Measurements from ENCODE around the gene OR2AK2.

OR2AK2 gene

DNA sequence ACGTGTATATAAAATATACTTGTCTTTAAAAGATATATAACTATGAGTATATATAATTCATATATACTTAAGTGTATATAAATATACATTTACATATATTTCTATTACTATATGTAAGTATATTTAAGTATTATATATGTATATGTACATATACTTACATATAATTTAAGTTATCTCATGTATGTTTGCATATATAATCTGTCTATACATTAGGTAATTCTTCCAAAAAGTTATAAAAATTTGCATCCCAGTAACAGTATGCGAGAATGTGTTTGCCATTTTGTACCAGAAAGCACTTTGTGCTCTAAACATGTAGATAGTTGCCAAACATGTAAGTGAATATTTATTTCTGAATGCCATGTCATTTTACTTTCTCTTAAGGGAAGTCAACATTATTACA lies at the start of gene OR2AK2:
Gene OR2AK2 (plus strand): TSS at position 301 of the 400 bp plus-strand sequence. CDS start 144 bp downstream, outside the sequence.
- DNase-seq, result no peak

DNA sequence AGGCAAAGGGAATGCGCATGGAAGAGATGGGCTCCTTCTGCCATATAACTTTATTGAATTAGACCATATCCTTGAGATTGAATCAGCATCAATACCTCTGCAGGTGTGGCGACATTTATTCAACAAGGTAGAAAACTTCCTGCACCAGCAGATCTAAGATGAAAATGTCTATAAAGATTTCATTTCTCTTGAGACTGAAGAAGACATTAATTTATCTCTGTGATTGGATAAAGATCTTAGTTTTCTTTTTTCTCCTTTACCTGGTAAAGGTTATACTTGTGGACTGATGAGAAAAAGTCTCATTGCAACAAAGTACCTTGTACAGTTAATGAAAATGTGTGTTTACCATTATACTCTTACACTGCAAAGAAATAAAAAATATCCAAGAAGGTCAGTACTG lies 45.1 kb upstream of the OR2AK2 start, which contains the start of gene OR2T8:
Gene OR2T8 (plus strand): TSS at position 301 of the 400 bp plus-strand sequence. CDS start 766 bp downstream, outside the sequence.
- DNase-seq, result no peak

GRCh38 chr1:247923941-247924340 lies 41.1 kb upstream of the OR2AK2 start:
- no peak for DNase-seq

GRCh38 chr1:247924868-247925267 lies 40.2 kb upstream of the OR2AK2 start, which contains the start of gene OR2AJ1:
TSS of gene OR2AJ1 (plus strand) at chr1:247924889. CDS start at chr1:247933769, 8,880 bp downstream.
- DNase-seq, result no peak

DNA sequence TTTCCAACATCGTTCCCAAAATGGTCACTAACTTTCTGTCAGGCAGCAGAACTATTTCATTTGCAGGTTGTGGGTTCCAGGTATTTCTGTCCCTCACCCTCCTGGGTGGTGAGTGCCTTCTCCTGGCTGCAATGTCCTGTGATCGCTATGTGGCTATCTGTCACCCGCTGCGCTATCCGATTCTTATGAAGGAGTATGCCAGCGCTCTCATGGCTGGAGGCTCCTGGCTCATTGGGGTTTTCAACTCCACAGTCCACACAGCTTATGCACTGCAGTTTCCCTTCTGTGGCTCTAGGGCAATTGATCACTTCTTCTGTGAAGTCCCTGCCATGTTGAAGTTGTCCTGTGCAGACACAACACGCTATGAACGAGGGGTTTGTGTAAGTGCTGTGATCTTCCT lies 31.0 kb upstream of the OR2AK2 start:
- no peak for DNase-seq

GRCh38 chr1:247935781-247936180 lies 29.3 kb upstream of the OR2AK2 start:
- DNase-seq, result no peak

GRCh38 chr1:247936415-247936814 lies 28.6 kb upstream of the OR2AK2 start:
- no peak for DNase-seq

DNA sequence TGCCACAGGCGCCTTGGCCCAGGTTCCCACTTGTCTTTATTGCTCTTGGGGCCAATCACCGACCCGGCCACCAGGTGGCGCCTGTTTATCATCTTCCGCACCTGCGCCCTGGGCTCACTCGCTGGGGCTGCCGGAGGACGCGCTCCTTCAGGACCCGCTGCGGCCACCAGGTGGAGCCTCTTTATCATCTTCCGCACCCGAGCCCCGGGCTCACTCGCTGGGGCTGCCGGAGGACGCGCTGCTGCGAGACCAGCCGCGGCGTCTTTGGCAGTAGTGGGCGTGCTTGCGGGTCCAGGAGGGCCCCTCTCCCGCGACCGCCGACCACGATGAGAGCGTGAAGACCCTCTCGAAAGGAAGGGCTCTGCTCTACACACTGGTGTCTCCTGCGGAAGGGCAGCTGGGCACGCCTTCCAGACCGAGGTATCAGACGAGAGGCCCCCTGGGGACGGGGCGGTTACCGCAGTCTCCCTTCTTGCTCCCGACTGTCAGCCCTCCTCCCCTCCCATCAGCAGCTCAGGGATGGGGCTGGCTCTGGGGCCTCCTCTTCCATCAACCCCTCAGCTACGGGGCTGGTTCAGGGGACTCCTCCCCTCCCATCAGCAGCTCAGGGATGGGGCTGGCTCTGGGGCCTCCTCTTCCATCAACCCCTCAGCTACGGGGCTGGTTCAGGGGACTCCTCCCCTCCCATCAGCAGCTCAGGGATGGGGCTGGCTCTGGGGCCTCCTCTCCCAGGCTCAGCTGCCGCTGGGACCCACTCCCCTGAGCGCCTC lies 27.9 kb upstream of the OR2AK2 start:
- peak; percentile 86 for DNase-seq

DNA sequence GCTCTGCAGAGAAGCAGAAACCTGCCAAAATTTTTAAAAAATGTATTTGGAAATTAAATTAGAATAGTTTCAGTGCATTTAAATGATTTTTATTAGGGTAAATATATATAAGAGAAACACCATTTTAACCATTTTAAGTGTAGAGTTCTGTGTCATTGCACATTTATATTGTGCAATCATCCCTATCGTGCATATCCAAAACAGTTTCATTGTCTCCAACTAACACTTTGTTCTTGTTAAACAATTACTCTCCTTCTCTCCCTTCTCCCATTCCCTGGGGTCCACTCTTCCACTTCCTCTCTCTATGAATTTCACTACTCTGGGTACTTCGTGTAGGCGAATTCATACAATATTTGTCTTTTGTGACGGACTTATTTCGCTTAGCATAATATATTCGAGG lies 22.4 kb upstream of the OR2AK2 start:
- no peak for DNase-seq

- DNase-seq, result no peak
Measured at GRCh38 chr1:247948558-247948957, 16.5 kb upstream of the OR2AK2 start, which contains the start of gene OR2L8. TSS of gene OR2L8 (plus strand) at chr1:247948858. CDS start at chr1:247948858, 0 bp downstream.

GRCh38 chr1:247953408-247953807 lies 11.6 kb upstream of the OR2AK2 start:
- no peak for DNase-seq

GRCh38 chr1:247961791-247962190 lies 3.2 kb upstream of the OR2AK2 start:
- DNase-seq, result no peak

- no peak for DNase-seq
Measured at GRCh38 chr1:247962911-247963588, 2.0 kb upstream of the OR2AK2 start.

DNA sequence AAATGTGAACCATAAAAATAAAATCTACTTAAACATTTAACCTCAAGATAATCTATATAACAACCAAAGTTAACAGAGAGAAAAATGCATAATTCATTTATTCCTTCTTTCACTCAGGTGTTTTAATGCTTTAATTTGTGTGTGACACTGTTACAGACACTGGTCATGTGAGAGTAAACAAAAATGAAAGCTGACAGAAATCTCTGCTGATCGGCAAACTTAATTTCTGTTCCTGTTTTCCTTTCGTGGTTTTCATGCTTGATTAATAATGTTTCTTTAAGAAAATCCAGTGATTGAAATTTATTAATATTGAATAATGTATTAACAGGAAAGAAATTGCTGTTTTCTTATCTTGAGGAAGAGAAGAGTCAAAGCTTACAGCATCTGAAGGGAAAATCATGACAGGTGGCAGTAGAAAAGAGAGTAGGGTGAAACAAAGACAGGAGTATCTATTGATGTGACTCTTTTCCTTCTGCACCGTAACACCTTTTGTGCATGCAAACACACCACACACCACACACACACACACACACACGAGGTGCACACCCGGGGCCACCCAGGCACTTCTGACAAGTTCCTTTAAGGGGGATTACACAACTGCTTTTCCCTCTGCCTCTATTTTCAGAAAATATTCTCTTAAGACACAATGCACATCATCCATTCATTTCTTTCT lies 1.6 kb downstream of the OR2AK2 start:
- no peak for DNase-seq

- DNase-seq, result no peak
Measured at GRCh38 chr1:247992986-247993385, 28.0 kb downstream of the OR2AK2 start.

GRCh38 chr1:247998811-247999210 lies 33.8 kb downstream of the OR2AK2 start:
- DNase-seq, result no peak

DNA sequence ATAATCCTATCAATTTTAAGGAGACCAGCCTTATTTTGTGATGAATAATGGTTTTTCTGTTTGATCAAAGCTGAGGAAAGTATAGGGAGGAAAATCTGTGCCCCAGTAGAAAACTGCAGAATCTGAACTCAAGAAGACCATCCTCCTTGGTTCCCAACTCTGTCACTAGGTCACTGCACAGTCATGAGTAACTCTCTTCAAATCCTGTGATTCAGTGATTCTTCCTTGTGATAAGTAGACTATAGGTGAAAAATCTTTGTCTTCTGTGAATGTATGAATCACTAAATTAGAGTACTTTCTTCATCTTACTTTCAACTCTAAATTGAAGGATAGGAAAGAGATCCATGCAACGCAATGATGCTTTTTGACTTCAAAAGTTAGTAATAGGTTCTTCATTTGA lies 35.1 kb downstream of the OR2AK2 start:
- DNase-seq, result no peak

- DNase-seq, result no peak
Measured at GRCh38 chr1:248007778-248008177, 42.7 kb downstream of the OR2AK2 start.

DNA sequence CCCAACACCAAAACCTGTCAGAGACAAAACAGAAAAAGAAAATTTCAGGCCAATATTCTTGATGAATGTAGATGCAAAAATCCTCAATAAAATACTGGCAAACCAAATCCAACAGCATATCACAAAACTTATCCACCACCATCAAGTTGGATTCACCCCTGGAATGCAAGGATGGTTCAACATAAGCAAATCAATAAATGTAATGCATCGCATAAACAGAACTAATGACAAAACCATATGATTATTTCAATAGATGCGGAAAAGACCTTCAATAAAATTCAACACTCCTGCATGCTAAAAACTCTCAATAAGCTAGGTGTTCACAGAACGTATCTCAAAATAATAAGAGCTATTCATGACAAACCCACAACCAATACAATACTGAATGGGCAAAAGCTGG lies 44.6 kb downstream of the OR2AK2 start:
- DNase-seq, result no peak

- no peak for DNase-seq
Measured at GRCh38 chr1:248013229-248013710, 48.2 kb downstream of the OR2AK2 start, which contains the start of gene OR2L5. TSS of gene OR2L5 (plus strand) at chr1:248013660. CDS start at chr1:248021948, 8,288 bp downstream.

DNA sequence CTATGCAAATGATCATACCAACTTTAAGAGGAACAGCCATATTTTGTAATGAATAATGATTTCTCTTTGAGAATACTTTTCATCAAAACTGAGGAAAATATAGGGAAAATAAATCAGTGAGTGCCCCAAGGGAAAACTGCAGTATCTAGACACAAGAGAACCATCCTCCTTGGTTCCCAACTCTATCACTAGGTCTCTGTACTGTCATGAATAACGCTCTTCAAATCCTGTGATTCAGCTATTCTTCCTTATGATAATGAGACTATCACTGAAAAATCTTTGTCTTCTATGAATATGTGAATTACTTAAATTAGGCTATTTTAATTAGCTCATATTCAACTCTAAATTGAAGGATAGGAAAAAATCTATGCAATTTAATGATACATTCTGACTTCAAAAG lies 50.8 kb downstream of the OR2AK2 start:
- no peak for DNase-seq

Measured in CD4-positive, alpha-beta T cell treated with Interleukin-10 for 1 hour (primary cell).